HuH-7.5 (cell line): Measurements from ENCODE around the gene MICU1.
"Not testable (repeated sequence)": the region's sequence is repeated elsewhere in the genome, so short reads cannot be mapped to it uniquely, and the experiment has no call there.

Source experiments
- DNase-seq: peaks from one replicate; pipeline ENCODE4 v3.0.0; 2011; ENCODE audit warnings: low spot score

MICU1 gene

DNA sequence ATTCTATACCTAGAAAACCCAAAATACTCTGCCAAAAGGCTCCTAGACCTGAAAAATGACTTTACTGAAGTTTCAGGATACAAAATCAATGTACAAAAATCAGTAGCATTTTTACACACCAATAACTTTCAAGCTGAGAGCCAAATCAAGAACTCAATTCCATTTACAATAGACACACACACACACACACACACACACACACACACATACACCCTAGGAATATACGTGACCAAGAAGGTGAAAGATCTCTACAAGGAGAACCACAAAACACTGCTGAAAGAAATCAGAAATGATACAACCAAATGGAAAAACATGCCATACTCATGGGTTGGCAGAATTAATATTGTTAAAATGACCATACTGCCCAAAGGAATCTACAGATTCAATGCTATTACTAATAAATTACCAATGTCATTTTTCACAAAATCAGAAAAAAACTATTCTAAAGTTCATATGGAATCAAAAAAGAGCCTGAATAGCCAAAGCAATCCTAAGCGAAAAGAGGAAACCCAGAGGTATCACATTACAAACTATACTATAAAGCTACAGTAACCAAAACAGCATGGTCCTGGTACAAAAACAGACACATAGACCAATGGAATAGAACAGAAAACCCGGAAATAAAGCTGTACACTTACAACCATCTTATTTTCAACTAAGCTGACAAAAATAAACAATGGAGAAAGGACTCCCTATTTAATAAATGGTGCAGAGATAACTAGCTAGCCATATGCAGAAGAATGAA is 122.0 kb downstream of the MICU1 start:
- DNase-seq, result no peak

- no peak for DNase-seq
Measured at GRCh38 chr10:72503241-72503640, 122.6 kb downstream of the MICU1 start.

DNA sequence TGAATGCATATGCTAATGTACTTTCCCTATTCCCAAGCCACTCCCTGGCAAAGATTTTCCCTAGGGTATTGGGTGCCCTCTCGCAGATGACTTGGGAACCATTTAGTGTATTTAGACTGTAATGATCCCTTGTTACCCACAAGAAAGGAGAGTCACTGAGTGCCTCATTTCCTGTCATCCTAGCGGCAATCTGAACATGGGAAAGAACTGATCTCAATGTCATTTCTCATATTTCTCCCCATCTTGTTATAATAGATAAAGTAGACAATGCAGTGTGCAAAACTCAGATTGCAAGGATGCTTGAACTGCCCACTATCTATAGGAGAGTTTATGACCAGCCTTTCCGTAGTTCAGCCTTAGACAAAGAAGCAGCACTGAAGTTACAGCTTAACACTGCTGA is 123.3 kb downstream of the MICU1 start:
- DNase-seq, result no peak

DNA sequence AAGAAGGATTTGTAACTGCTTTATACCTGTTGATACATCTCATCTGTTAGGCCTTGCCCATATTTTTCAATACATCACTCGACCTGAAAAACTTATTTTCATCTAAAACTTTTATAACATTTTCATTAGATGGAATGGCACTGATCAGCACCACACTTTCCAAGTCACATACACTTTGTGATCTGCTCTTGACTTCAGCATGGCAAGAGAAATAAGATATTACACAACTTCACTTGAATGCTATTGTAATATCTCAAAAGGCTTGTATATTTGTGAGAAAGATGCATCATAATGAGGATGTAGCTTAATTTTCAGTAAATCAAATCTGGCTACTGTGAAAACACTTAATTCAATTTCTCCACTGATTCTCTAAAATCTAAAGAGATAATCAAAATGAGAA is 126.2 kb downstream of the MICU1 start:
- DNase-seq, result no peak

- no peak for DNase-seq
Measured at GRCh38 chr10:72490951-72491350, 134.9 kb downstream of the MICU1 start.

- DNase-seq, result no peak
Measured at GRCh38 chr10:72487521-72487920, 138.4 kb downstream of the MICU1 start.

DNA sequence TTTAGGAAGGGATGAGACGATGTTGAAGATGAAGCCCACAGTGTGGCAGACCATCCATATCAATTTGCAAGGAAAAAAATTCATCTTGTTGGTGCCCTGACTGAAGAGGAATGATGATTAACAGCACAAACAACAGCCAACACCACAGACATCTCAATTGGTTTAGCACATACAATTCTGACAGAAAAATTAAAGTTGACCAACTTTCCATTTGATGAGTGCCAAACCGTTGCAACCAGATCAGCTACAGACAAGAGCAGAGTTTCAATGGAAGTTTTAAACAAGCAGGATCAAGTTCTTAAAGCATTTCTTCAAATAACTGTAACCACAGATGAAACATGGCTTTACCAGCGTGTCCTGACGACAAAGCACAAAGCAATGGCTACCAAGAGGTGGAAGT is 138.8 kb downstream of the MICU1 start:
- DNase-seq, result no peak

DNA sequence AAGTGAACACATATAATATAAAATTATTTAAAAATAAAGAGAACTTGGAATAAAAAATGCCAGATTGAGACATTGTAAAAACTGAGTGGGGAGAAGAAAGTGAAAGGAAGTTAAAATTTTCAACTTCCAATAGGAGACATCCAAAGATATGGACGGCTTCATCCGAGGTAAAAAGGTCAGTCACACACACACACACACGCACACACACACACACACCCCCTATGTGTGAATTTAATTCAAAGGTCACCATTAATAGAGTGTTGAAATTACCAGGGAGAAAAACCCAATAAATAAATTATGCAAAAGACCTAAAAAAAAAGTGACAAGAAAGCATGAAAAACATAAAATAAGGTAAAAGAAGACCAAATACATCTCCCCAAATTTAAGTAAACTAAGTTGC is 140.2 kb downstream of the MICU1 start:
- DNase-seq, result no peak

- DNase-seq, result no peak
Measured at GRCh38 chr10:72484521-72484920, 141.4 kb downstream of the MICU1 start.

- DNase-seq, result no peak
Measured at GRCh38 chr10:72483471-72483870, 142.4 kb downstream of the MICU1 start.

DNA sequence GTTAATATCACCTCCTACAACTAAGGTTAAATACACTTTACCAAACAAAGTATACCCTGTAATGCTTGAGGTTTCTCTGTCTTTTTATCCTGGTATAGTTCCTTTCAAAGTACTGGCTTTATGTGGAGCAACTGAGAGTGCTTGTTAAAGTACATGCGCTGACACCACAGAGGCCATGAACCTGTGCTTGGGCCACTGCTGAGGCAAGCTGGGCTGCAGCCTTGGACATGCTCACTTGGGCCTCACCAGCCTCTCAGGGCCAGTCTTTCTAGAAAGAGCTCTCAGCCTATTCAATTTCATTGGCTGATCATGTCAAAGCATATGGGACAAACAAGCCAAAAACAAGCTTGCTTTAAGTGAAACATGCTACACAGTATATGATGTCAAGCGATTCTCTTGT is 145.0 kb downstream of the MICU1 start:
- no peak for DNase-seq

DNA sequence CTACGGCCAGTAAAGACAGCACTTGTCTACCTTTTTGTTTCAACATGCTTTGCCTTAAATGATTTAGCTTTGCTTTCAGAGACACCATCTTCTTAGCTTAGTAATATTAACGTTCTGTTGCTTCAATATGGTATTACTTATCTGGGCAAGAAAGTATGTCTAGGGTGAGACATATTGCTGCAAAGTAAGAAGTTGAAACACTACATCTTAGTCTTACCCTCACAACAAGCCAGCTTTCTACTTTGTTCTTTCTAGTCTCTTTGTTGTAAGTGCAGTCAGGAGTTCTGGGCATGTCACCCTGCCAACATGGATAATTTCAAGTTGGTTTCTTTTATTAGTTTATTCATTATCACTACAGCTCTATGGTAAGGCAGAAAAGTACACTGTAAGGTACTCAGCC is 148.4 kb downstream of the MICU1 start:
- DNase-seq, result no peak

DNA sequence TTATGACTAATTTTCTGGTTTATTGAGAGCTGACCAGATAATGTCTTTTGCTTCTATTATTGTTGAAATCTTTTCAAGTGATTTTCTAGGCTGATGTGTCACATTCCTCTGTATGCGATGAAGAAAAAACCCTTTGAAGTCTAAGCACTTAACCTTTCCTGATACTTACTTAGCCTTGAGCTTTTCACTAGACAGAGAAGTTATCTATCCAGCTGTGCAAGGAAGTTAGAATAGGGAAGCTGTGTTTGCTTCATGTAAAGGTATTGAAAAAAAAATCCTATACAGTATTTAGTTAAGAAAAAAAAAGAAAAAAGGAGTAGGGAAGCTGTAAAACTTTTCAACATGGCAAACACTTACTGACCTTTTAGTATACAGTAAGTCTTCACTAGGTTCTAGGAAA is 153.6 kb downstream of the MICU1 start:
- no peak for DNase-seq

GRCh38 chr10:72470666-72471065 is 155.2 kb downstream of the MICU1 start:
- no peak for DNase-seq

DNA sequence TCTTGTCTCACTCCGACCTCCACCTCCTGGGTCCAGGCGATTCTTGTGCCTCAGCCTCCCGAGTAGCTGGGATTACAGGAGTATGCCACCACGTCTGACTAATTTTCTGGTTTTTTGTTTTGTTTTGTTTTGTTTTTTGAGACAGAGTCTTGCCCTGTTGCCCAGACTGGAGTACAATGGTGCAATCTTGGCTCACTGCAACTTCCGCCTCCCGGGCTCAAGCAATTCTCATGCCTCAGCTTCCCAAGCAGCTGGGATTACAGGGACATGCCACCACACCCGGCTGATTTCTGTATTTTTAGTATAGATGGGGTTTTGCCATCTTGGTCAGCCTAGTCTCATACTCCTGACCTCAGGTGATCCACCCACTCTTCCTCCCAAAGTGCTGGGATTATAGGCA is 158.8 kb downstream of the MICU1 start:
- DNase-seq, result not testable (repeated sequence)

- DNase-seq, result no peak
Measured at GRCh38 chr10:72466018-72466417, 159.9 kb downstream of the MICU1 start.

GRCh38 chr10:72464438-72464837 is 161.4 kb downstream of the MICU1 start:
- DNase-seq, result no peak

DNA sequence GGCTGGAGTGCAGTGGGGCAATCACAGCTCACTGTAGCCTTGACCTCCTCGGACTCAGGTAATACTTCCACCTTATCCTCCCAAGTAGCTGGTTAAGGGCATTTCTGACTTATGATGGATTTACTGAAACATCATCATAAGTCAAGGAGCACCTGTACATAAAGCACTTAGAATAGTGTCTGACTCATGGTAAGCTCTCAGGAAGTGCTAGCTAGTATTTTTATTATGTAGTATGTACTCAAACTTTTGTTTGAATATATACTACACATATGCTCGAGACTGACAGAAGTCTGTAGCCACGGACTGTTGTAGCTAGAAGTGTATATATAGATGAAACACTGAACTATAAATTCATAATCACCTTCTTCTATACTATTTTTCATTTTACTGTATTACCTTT is 163.6 kb downstream of the MICU1 start:
- DNase-seq, result no peak

DNA sequence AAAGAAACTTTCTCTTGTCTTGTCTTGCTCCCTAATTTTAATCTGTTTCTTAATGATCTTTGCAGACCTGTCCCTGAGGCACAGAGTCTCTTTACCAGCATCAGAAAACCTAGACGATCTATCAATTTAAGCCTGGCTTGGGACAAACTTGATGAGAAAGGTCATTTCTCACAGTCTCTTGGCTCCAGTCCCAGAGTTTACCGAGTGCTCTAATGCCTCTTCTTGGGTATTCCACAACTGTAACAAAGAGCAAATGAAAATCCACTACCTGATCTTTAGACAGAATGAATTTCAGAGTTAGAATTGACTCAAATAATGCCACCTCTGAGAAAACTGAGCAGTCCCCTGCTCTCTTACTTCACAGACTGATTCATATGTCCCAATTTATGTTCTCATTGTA is 164.8 kb downstream of the MICU1 start:
- DNase-seq, result no peak

DNA sequence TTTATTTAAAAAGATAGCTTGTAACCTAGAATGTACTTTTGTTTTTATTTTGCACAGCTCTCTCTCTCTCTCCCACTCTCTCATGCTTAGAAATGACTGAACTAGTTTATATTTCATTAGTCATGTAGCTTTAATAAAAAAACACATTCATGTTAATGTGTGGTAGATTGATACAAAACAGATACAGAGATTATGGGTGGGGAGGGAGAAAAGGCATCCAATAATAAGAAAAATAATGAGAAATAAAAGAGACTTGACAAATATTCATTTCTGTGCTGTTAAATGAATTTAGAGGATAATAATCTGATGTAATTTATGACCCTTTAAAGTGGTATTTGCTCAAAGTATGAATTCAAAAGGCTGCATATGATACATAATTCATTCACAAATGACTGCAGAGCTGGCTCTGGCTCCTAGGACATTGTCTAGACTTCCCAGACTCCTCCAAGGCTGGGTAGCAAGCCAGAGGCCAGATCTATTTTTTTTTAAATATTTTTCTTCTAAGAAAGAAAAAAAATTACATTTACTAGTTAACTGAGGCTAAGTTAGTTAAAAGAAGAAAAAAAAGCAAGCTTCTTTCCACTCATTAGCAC is 165.5 kb downstream of the MICU1 start:
- DNase-seq, result no peak

DNA sequence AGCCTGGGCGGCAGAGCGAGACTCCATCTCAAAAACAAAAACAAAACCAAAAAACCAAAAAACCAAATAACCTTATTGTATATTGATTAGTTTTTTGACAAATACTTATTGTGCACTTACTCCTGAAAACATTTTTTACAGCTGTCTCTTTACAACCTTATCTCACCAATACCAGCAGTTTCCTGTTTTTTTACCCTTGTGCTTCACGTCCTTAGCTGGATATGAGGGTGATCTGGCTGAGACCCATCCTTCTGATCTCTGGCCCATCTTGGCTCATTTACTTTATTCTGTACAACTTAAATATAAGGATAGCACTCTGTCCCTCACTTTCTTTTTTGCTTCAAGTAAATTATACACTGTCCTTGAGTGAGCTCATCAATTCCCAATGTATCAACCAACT is 166.6 kb downstream of the MICU1 start:
- no peak for DNase-seq

DNA sequence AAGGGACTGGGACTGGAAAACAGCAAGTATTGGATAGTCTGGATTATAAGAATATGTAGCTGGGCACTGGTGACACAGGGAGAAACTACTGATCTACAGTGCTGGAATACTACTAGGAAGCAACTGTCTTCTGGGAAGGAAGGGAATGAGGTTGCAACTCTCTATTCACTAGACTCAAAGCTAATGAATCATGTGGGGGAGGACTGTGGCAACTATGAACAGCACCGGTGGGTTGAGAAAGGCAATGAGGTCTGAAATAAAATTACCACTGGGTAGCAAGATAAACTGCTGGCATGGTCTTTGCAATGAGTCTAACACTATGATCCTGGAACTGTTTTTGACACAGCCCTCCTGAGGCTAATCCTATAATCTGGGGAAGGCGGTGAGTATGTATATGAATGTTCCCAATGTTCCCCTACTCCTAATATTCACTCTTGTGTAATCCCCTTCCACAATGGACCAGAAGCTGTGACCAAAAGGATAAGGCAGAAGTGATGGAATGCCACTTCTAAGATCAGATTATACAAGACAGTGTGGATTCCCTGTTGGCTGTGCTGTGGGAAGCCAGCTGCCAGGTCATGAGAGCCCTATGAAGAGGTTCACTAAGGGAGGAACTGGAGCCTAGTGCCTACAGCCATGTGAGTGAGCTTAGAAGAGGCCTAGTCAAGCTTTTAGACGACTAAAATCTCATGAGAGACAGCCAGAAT is 169.8 kb downstream of the MICU1 start:
- DNase-seq, result no peak

GRCh38 chr10:72449941-72450441 is 175.9 kb downstream of the MICU1 start:
- DNase-seq, result no peak
